OCI-LY1 (cell line): Measurements from ENCODE around the gene SLC39A12.

Experiments
- H2AFZ ChIP-seq: fragments of 200-600 bp; sonication (generic), shearing (Covaris generic); 2 replicates; pipeline ENCODE4 v1.6.0; 2014; ENCODE audit warnings: antibody characterized with exemption, mild to moderate bottlenecking, low read length
- H3F3A ChIP-seq: fragments of 200-600 bp; sonication (generic), shearing (Covaris generic); 2 replicates; pipeline ENCODE4 v1.6.0; 2014; ENCODE audit warnings: mild to moderate bottlenecking, antibody characterized with exemption, low read length, moderate library complexity; ENCODE audit not compliant: insufficient read depth
- H3K27ac ChIP-seq: fragments of 200-600 bp; sonication (generic); 2 replicates; pipeline ENCODE4 v1.5.1; 2014; ENCODE audit warnings: low read length, mixed run types, mild to moderate bottlenecking, low read depth; ENCODE audit not compliant: poor library complexity, severe bottlenecking
- H3K27me3 ChIP-seq: fragments of 200-600 bp; sonication (generic); 2 replicates; pipeline ENCODE4 v1.6.0; 2014; ENCODE audit warnings: antibody characterized with exemption, mild to moderate bottlenecking, low read length, moderate library complexity; ENCODE audit not compliant: insufficient read depth
- H3K36me3 ChIP-seq: fragments of 200-600 bp; sonication (generic); 2 replicates; pipeline ENCODE4 v1.6.1; 2014; ENCODE audit warnings: mild to moderate bottlenecking, antibody characterized with exemption, low read length, moderate library complexity, mixed read lengths; ENCODE audit not compliant: insufficient read depth
- H3K4me1 ChIP-seq: fragments of 200-600 bp; sonication (generic); 2 replicates; pipeline ENCODE4 v1.5.1; 2014; ENCODE audit warnings: mild to moderate bottlenecking, low read length, moderate library complexity; ENCODE audit not compliant: insufficient read depth, severe bottlenecking
- H3K4me2 ChIP-seq: fragments of 200-600 bp; sonication (generic), shearing (Covaris generic); 2 replicates; pipeline ENCODE4 v1.6.1; 2014; ENCODE audit warnings: low read length
- H3K4me3 ChIP-seq: fragments of 200-600 bp; sonication (generic); 2 replicates; pipeline ENCODE4 v1.5.1; 2014; ENCODE audit warnings: low read length, low read depth, mild to moderate bottlenecking, mixed read lengths; ENCODE audit not compliant: poor library complexity, severe bottlenecking
- H3K79me2 ChIP-seq: fragments of 200-600 bp; shearing (Covaris generic); 2 replicates; pipeline ENCODE4 v1.6.1; 2016; ENCODE audit warnings: mixed run types, low read length, mixed read lengths; ENCODE audit not compliant: insufficient read depth
- H3K9ac ChIP-seq: fragments of 200-600 bp; sonication (generic), shearing (Covaris generic); 2 replicates; pipeline ENCODE4 v1.6.1; 2014; ENCODE audit warnings: mild to moderate bottlenecking, low read length, mixed read lengths
- H3K9me2 ChIP-seq: fragments of 200-600 bp; sonication (generic), shearing (Covaris generic); 2 replicates; pipeline ENCODE4 v1.6.1; 2014; ENCODE audit warnings: low read depth, mild to moderate bottlenecking, low read length, mixed read lengths
- H3K9me3 ChIP-seq: fragments of 200-600 bp; shearing (Covaris generic); 2 replicates; pipeline ENCODE4 v1.6.1; 2014; ENCODE audit warnings: low read length, mixed read lengths
- H4K20me1 ChIP-seq: fragments of 200-600 bp; sonication (generic), shearing (Covaris generic); 2 replicates; pipeline ENCODE4 v1.6.0; 2016; ENCODE audit warnings: mild to moderate bottlenecking, low read length; ENCODE audit not compliant: insufficient read depth
- CTCF ChIP-seq: fragments of 200-600 bp; sonication (generic), shearing (Covaris generic); IDR thresholded peaks from 2 replicates; pipeline ENCODE4 v1.5.1; 2017; ENCODE audit warnings: mild to moderate bottlenecking, antibody characterized with exemption, low read length, moderate library complexity, mixed read lengths
- EZH2 ChIP-seq: fragments of 200-600 bp; sonication (generic), shearing (Covaris generic); IDR thresholded peaks from 2 replicates; pipeline ENCODE4 v1.8.0; 2017; ENCODE audit warnings: borderline replicate concordance, mixed run types, mild to moderate bottlenecking, antibody characterized with exemption, low read length, moderate library complexity, mixed read lengths

The SLC39A12 gene

GRCh38 chr10:17912754-17913153 lies 39.0 kb upstream of the SLC39A12 start:
- no peaks in the 10 kb centered on the region for H4K20me1 ChIP-seq
- H3F3A ChIP-seq, result no peaks in the 10 kb centered on the region
- no peak overlapping the region for H3K4me3 ChIP-seq
- H3K36me3 ChIP-seq, result no peaks in the 10 kb centered on the region
- H3K4me2 ChIP-seq, result no peak overlapping the region
- H3K9me2 ChIP-seq, result no peaks in the 10 kb centered on the region
- H2AFZ ChIP-seq, result no peak overlapping the region
- H3K27ac ChIP-seq, result no peak overlapping the region
- no peaks in the 10 kb centered on the region for H3K27me3 ChIP-seq
- H3K9me3 ChIP-seq, result no peaks in the 10 kb centered on the region
- TF ChIP-seq CTCF (no peak), EZH2 (no peak)
- H3K9ac ChIP-seq, result no peak overlapping the region
- no peaks in the 10 kb centered on the region for H3K4me1 ChIP-seq
- no peaks in the 10 kb centered on the region for H3K79me2 ChIP-seq

- no peaks in the 10 kb centered on the region for H3K4me1 ChIP-seq
- no peaks in the 10 kb centered on the region for H3K36me3 ChIP-seq
- no peaks in the 10 kb centered on the region for H3K79me2 ChIP-seq
- H4K20me1 ChIP-seq, result no peaks in the 10 kb centered on the region
- H3K27me3 ChIP-seq, result no peaks in the 10 kb centered on the region
- H2AFZ ChIP-seq, result no peak overlapping the region
- TF ChIP-seq CTCF (no peak), EZH2 (no peak)
- H3K9me2 ChIP-seq, result no peaks in the 10 kb centered on the region
- H3K9me3 ChIP-seq, result no peaks in the 10 kb centered on the region
- no peak overlapping the region for H3K27ac ChIP-seq
- no peaks in the 10 kb centered on the region for H3F3A ChIP-seq
- no peak overlapping the region for H3K4me3 ChIP-seq
- H3K4me2 ChIP-seq, result no peak overlapping the region
- H3K9ac ChIP-seq, result no peak overlapping the region
Observed at GRCh38 chr10:17913604-17914003, 38.1 kb upstream of the SLC39A12 start.

- H3K4me1 ChIP-seq, result no peaks in the 10 kb centered on the region
Observed at GRCh38 chr10:17914169-17915045, 37.3 kb upstream of the SLC39A12 start.

More at GRCh38 chr10:17914169-17915045, 37.3 kb upstream of the SLC39A12 start:
- Histone ChIP-seq H3K27ac (no peak overlapping the region), H3K27me3 (no peaks in the 10 kb centered on the region), H3K4me3 (no peak overlapping the region), H4K20me1 (no peaks in the 10 kb centered on the region), H3K79me2 (no peaks in the 10 kb centered on the region), H3K4me2 (no peak overlapping the region), H3F3A (no peaks in the 10 kb centered on the region), H3K9me3 (no peaks in the 10 kb centered on the region), H3K36me3 (no peaks in the 10 kb centered on the region), H3K9me2 (no peaks in the 10 kb centered on the region), H2AFZ (no peak overlapping the region), H3K9ac (no peak overlapping the region)
- TF ChIP-seq EZH2, result no peak
- no peak for TF ChIP-seq CTCF
